Heart left ventricle (tissue), 13 donors: ENCODE measurements around the gene MTARC2.

Experiments used
- POLR2A ChIP-seq, 2 donors: fragments of 450-650 bp; IDR thresholded peaks; one replicate each; pipeline ENCODE4 v1.6.1; 2017; ENCODE audit warnings: antibody characterized with exemption in 2 of 2, mild to moderate bottlenecking in 2 of 2, moderate library complexity in 2 of 2
- TF ChIP-seq, protein P1 (sequence below), 12 donors: fragments of 200-600 bp; sonication (generic) in 4 of 12; IDR thresholded peaks; one replicate each; pipeline versions ENCODE4 v1.5.0 to v1.8.0; 2018 to 2022; ENCODE audit warnings: antibody characterized with exemption in 12 of 12, mild to moderate bottlenecking in 5 of 12
- donor health status: ischemic (EF 13 %, LVEDD 7.1; RV severe dilation, severe dysfunction).
- donor health status: DM: no; HTN: yes; CAD: no.
- donor health status: DM: no; HTN: no; CAD: no.
- donor health status: ischemic (EF 25% LVEDD 6.9; RV normal size, moderate dysfunction).
- donor health status: ischemic (EF 25% LVEDD 5.7; RV mildly dilated, moderate dysfunction).
- donor health status: ischemic (EF 35%, LVEDD 5.7; RV mildly dilated, moderate dysfunction).
- donor health status: nonischemic (EF 11% LVEDD 7.7; RV severe dilation, severe dysfunction).
- donor health status: DM: yes; HTN: yes; CAD: no.
- donor health status: PGD.
- donor health status: ischemic (EF 29% LVEDD 5.4; RV normal size, mild dysfunction).
- donor health status: nonischemic (EF 23%, LVEDD 6.1; RV moderate dilation, normal function).

DNA sequence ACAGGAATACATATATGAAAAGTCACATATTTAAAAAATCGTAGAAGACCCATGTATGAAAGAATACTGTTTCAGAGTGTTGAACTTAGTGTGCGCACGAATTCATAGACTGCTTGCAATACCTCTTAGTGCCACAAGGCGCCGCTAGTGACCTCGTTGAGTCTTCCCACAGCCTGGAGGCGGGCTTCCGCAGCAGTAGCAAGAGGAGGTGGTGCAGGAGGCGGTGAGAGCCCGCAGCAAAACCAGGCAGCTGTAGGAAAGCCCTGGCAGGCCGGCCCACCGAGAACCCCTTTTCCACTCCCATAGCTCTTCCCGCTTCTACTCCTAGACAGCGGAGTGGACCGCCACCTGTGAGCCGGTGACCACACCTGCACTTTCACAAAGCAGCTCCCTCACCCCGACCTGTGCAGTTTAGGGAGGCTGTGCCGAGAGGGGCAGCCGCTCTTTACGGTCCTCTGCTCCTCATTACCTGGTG lies 62.1 kb downstream of the MTARC2 start:
- TF ChIP-seq, protein P1, sequence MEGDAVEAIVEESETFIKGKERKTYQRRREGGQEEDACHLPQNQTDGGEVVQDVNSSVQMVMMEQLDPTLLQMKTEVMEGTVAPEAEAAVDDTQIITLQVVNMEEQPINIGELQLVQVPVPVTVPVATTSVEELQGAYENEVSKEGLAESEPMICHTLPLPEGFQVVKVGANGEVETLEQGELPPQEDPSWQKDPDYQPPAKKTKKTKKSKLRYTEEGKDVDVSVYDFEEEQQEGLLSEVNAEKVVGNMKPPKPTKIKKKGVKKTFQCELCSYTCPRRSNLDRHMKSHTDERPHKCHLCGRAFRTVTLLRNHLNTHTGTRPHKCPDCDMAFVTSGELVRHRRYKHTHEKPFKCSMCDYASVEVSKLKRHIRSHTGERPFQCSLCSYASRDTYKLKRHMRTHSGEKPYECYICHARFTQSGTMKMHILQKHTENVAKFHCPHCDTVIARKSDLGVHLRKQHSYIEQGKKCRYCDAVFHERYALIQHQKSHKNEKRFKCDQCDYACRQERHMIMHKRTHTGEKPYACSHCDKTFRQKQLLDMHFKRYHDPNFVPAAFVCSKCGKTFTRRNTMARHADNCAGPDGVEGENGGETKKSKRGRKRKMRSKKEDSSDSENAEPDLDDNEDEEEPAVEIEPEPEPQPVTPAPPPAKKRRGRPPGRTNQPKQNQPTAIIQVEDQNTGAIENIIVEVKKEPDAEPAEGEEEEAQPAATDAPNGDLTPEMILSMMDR (IDR thresholded peaks at IDR 0.05) = peak; percentile 88 to 97 (median 94)
- TF ChIP-seq POLR2A (IDR thresholded peaks at IDR 0.05) = no peak
